ENCODE results near the gene POLG. TPM values are rescaled to one million over a fixed set of nuclear protein-coding genes. Genes with fewer than 3 reads are reported as not detected.

POLG gene
- total and polyA plus RNA-seq, 2 of the 13 experiments (the other 11 are each of a cell fraction or from before 2014, with no cell fraction given), result 26.6 to 35.5 TPM

DNA sequence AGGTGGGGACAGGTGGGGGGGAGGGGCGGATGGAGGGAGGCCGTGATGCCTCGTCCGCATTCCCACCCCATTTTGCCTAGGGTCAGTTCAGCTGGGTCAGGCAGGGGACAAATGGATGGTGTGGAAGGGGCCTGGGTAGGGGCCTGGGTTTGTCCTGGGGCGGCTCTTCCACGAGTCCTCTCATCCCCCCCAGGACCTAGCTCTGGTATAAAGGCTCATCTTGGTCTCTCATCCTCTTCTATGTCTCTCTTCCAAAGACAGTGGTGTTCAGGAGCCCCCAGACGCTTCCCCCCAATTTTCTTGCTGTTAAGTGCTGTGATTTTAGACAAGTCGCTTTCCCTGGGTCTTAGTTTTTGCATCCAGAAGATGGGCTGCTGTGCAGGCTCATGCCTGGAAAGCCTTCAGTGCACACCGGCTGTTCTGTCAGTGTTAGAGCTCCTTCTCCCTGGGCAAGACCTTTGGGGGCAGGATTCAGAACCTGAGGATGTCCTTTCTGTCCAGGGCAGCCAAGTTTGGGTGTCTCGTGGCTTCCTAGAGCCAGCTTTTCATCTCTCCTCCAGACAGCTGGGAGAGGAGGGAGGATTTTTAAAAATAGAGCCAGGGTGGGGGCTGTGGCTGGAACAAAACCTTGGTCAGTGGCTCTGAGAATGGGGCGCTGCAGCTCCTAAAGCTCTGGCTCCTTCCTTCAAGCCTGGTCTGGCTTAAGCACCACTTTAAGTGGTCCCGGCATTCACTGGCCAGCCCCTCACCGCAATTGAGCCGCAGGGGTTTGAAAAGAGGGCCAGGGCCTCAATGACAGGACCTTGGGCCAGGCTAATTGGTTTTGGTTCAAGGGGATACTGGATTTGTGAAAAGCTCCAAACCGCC, 37.7 kb upstream of the POLG start:
- H3K4me1 ChIP-seq (ENCODE audit: insufficient read depth, low read length), result no peaks in the 10 kb centered on the region
- 10% methylated on average over 14 of the region's 15 CpGs for whole genome bisulfite sequencing (ENCODE audit: low lambda C conversion rate)
- TF ChIP-seq ZNF644 (CRISPR knock-in tag; IDR thresholded peaks at IDR 0.05; ENCODE audit: low read depth) (no peak), SNAI1 (CRISPR knock-in tag; IDR thresholded peaks at IDR 0.05; ENCODE audit: borderline replicate concordance) (no peak), ZNF207 (IDR thresholded peaks at IDR 0.05; ENCODE audit: borderline replicate concordance) (no peak), KDM1A (CRISPR knock-in tag; IDR thresholded peaks at IDR 0.05) (no peak)
- TF ChIP-seq, protein P1, sequence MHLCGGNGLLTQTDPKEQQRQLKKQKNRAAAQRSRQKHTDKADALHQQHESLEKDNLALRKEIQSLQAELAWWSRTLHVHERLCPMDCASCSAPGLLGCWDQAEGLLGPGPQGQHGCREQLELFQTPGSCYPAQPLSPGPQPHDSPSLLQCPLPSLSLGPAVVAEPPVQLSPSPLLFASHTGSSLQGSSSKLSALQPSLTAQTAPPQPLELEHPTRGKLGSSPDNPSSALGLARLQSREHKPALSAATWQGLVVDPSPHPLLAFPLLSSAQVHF (CRISPR knock-in tag; IDR thresholded peaks at IDR 0.05), result no peak
- TF ChIP-seq, protein P2, sequence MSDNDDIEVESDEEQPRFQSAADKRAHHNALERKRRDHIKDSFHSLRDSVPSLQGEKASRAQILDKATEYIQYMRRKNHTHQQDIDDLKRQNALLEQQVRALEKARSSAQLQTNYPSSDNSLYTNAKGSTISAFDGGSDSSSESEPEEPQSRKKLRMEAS (IDR thresholded peaks at IDR 0.05), result no peak
- no peaks in the 10 kb centered on the region for H3K36me3 ChIP-seq (replicated peaks in 1 of 2; ENCODE audit: control insufficient read depth in 1 of 2, insufficient read depth in 2 of 2, low read length in 2 of 2)
- FAIRE-seq, result no peak
- H3K4me2 ChIP-seq (ENCODE audit: low read depth, low read length), result no peak overlapping the region
- H4K20me1 ChIP-seq (ENCODE audit: insufficient read depth, low read length), result no peaks in the 10 kb centered on the region
- H3K9ac ChIP-seq (ENCODE audit: insufficient read depth, low read depth, low read length), result no peak overlapping the region
- ChIA-PET CTCF (ENCODE audit: low intra/inter-chr PET ratio, low total read pairs) (no interaction called here), POLR2A (no interaction called here)
- intact Hi-C loops (cut with micrococcal nuclease; ENCODE audit: unreplicated experiment) (no loop called here), in situ Hi-C loops (cut with HindIII; ENCODE audit: extremely low pct_ligation_motif_present, low pct_unique_long_range_greater_than_20kb) (no loop called here)
- H3K4me3 ChIP-seq (replicated peaks in 1 of 3; ENCODE audit: insufficient read depth in 1 of 3, low read depth in 2 of 3, low read length in 3 of 3), result no peak overlapping the region
- no TSS peak for BruUV-seq (replicated peaks)
- peaks cover 16 to 91% of the 10 kb centered on the region in 2 experiments for H3K27me3 ChIP-seq (ENCODE audit: control insufficient read depth in 1 of 2, insufficient read depth in 2 of 2, low read length in 2 of 2)
- no peak overlapping the region for H2AFZ ChIP-seq (ENCODE audit: low read length)
- H3K9me3 ChIP-seq (ENCODE audit: low read length), result no peaks in the 10 kb centered on the region
- no peak overlapping the region for H3K27ac ChIP-seq (ENCODE audit: extremely low read length, insufficient read depth, low read length)
- ATAC-seq, result no peak
- DNase-seq (ENCODE audit: low spot score), result no peak
- H3K79me2 ChIP-seq (ENCODE audit: insufficient read depth, low read length), result no peaks in the 10 kb centered on the region

Measured in HepG2 (cell line).